Activated naive CD4-positive, alpha-beta T cell treated with anti-CD3 and anti-CD28 coated beads, Interleukin-2, amount 50 U/mL, for 72 hours (primary cell): ENCODE results near the gene DMWD. TPM values are rescaled to one million over a fixed set of nuclear protein-coding genes. Genes with fewer than 3 reads are reported as not detected.
A peak's percentile ranks its signal among the peaks of the same experiment; 100 is the strongest.
"Not testable (repeated sequence)": the region's sequence is repeated elsewhere in the genome, so short reads cannot be mapped to it uniquely, and the experiment has no call there.

ENCODE experiments used
- ATAC-seq, 2 donors: fragments of 150-1000 bp; cut with Tn5 transposase; 2 replicates each; pipeline ENCODE4 v1.10.0; 2021; ENCODE audit warnings: mild to moderate bottlenecking in 2 of 2, moderate library complexity in 2 of 2
- DNase-seq, 2 donors: peaks; one replicate each; pipeline ENCODE4 v3.0.0; 2021 to 2022; ENCODE audit warnings: low spot score in 2 of 2
- H3K27ac Mint-ChIP-seq, 2 donors: one replicate each; pipeline ENCODE4 v1.8.0; 2022; ENCODE audit warnings: mild to moderate bottlenecking in 2 of 2, mixed read lengths in 2 of 2
- H3K36me3 Mint-ChIP-seq, 2 donors: one replicate each; pipeline ENCODE4 v1.8.0; 2022; ENCODE audit warnings: mixed read lengths in 2 of 2
- H3K9me3 Mint-ChIP-seq, 2 donors: one replicate each; pipeline ENCODE4 v1.8.0; 2022; ENCODE audit warnings: mixed read lengths in 2 of 2
- total RNA-seq, 2 donors: library from RNA; stranded (reverse); gene quantifications; one replicate each; pipeline ENCODE4 v1.2.3, GENCODE V29; 2022

DMWD gene
- total RNA-seq, 2 donors from 2014 or later: 20.4 to 20.5 TPM

GRCh38 chr19:45800070-45800553 is 7.5 kb upstream of the DMWD start:
- Mint-ChIP-seq H3K36me3 (no peaks in the 10 kb centered on the region), H3K27ac (no peak overlapping the region)

GRCh38 chr19:45799541-45799940 is 6.9 kb upstream of the DMWD start:
- H3K36me3 Mint-ChIP-seq, H3K27ac Mint-ChIP-seq, H3K9me3 Mint-ChIP-seq, DNase-seq, ATAC-seq: not testable (repeated sequence)

More at GRCh38 chr19:45800070-45800553, 7.5 kb upstream of the DMWD start:
- ATAC-seq (no peak), DNase-seq (no peak)
- H3K9me3 Mint-ChIP-seq: no peaks in the 10 kb centered on the region

GRCh38 chr19:45798995-45799517 is 6.4 kb upstream of the DMWD start:
- DNase-seq (peak in 1 of 2 donors; percentile 56), ATAC-seq (peak; percentile 76 to 77)
- Mint-ChIP-seq H3K36me3 (no peaks in the 10 kb centered on the region), H3K9me3 (no peaks in the 10 kb centered on the region), H3K27ac (no peak overlapping the region)

DNA sequence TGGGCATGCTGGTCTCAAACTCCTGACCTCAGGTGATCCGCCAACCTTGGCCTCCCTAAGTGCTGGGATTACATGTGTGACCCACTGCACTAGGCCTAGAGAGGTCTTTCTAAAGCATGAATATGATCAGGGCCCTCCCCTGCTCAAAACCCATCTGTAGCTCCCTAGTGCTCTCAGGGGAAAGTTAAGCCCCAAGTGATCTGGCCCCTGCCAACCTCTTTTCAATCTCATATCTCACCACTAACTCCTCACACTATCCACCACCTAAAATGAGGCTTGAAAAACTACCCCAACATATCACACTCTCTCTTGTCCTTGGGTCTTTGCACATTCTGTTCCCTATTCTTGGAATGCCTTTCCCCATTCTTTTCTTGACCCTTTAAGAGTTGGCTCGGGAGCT is 2.0 kb upstream of the DMWD start:
- peak overlapping the region in 1 of 2 donors; percentile 84 for H3K27ac Mint-ChIP-seq
- no peak for DNase-seq

GRCh38 chr19:45793876-45794275 is 1.2 kb upstream of the DMWD start:
- no peaks in the 10 kb centered on the region for H3K9me3 Mint-ChIP-seq
- no peak for ATAC-seq
- no peak for DNase-seq
- peak overlapping the region in 1 of 2 donors; percentile 84 for H3K27ac Mint-ChIP-seq
- H3K36me3 Mint-ChIP-seq: peaks cover 8% of the 10 kb centered on the region in 2 donors

More for the DNA sequence above, 2.0 kb upstream of the DMWD start:
- Mint-ChIP-seq H3K36me3 (peaks cover under 1% of the 10 kb centered on the region in 2 donors), H3K9me3 (no peaks in the 10 kb centered on the region)
- no peak for ATAC-seq

DNA sequence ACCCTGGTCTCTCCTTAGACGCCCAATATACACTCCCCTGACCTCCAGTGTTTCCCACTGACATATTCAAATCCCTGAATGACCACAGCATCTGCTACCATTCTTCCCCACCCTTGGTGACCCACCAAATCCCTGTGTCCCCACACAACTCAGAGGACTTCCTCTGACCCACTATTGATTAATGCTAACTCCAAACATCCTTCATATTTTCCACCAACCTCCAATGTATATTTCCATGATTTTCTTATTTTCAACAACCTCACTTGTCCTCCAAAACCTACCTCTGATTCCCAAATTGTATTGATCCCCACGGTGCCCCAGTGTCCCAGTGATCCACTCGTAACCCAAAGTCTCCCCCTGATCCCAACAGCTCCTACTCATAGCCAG is 526 bp upstream of the DMWD start:
- Mint-ChIP-seq H3K36me3 (peaks cover 13 to 15% of the 10 kb centered on the region in 2 donors), H3K27ac (peak overlapping the region; percentile 84 to 95), H3K9me3 (no peaks in the 10 kb centered on the region)
- DNase-seq (no peak), ATAC-seq (no peak)

DNA sequence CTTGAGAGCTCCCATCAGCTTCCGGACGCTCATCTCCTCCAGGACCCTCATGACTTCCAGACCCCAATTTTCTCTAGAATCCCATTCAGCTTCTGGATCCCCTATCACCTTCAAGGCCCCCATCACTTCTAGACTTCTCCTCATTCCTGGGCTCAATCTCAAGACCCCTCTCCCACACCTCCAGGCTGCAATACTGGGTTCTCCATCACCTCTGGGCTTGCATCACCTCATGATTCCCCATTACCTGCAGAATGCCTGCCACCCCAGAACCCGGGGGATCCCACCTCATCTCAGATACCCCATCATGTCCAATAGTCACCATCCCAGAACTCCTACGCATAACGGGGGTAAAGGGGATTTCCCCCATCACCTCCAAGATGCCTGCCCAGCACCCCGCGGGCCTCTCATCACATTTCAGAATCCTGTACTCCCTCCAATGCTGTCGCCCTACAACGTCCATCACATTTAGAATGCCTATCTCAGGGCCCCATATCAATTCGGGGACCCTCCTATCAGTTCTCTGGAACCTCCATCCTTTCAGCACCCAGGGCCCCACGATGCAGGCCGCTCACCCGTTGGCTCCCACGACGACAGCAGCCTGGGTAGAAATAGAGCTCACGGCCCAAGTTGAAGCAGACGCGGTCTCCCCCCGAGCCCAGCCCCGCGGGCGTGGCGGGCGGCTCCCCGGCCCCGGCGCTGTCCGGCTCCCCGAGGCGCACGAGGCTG is 738 bp downstream of the DMWD start:
- Mint-ChIP-seq H3K9me3 (no peaks in the 10 kb centered on the region), H3K27ac (peak overlapping the region; percentile 58 to 61), H3K36me3 (peaks cover 19 to 21% of the 10 kb centered on the region in 2 donors)
- no peak for DNase-seq
- ATAC-seq: peak in 1 of 2 donors; percentile 9

GRCh38 chr19:45790942-45791341 is 1.7 kb downstream of the DMWD start:
- H3K36me3 Mint-ChIP-seq: peaks cover 19 to 21% of the 10 kb centered on the region in 2 donors
- peak in 1 of 2 donors; percentile 34 for ATAC-seq
- no peaks in the 10 kb centered on the region for H3K9me3 Mint-ChIP-seq
- no peak for DNase-seq
- H3K27ac Mint-ChIP-seq: peak overlapping the region in 1 of 2 donors; percentile 61

GRCh38 chr19:45789035-45789786 is 3.4 kb downstream of the DMWD start:
- H3K27ac Mint-ChIP-seq: no peak overlapping the region
- H3K9me3 Mint-ChIP-seq: no peaks in the 10 kb centered on the region
- DNase-seq (no peak), ATAC-seq (no peak)
- H3K36me3 Mint-ChIP-seq: peaks cover 19 to 21% of the 10 kb centered on the region in 2 donors

DNA sequence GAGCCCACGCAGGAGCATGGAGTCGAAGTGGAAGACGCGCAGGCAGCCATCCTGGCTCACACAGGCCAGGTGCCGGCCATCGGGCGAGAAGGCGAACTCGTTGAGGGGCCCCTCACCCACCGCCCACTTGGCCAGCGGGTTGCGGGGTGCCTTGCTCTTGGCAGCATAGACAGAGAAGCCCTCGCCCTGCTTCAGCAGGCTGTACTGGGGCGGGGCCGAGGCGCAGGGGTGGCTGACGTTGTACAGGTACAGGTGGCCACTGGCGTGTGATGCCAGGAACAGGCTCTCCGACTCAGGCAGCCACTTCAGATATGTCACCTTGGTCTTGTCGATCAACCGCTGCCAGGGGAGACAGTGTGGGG is 6.1 kb downstream of the DMWD start:
- Mint-ChIP-seq H3K36me3 (peaks cover 19 to 21% of the 10 kb centered on the region in 2 donors), H3K9me3 (no peaks in the 10 kb centered on the region), H3K27ac (no peak overlapping the region)
- no peak for DNase-seq
- no peak for ATAC-seq

- Mint-ChIP-seq H3K36me3 (peaks cover 19 to 21% of the 10 kb centered on the region in 2 donors), H3K27ac (no peak overlapping the region), H3K9me3 (no peaks in the 10 kb centered on the region)
- no peak for ATAC-seq
- no peak for DNase-seq
Measured at GRCh38 chr19:45785781-45786532, 6.7 kb downstream of the DMWD start.

DNA sequence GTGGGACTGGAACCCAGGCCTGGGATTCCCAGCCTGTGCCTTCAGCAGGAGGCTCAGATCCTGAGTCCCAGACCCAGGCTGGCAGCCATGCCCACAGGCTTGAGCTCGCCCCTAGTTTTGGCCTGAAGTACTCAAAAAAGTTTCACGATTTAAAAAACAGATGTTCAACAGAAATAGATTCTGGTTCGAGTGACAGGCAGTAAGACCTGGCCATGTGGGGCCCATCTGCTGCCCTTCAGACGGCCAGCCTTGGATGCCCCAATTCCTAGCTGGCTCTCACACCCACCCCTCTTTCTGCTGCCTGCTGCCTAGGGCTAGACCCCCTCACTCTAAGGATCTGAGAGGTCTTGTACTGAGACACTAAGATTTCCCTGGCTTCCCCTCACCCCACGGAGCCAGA is 7.5 kb downstream of the DMWD start:
- ATAC-seq (no peak), DNase-seq (no peak)
- Mint-ChIP-seq H3K36me3 (peaks cover 19 to 21% of the 10 kb centered on the region in 2 donors), H3K9me3 (no peaks in the 10 kb centered on the region), H3K27ac (no peak overlapping the region)

- peaks cover 13 to 18% of the 10 kb centered on the region in 2 donors for H3K36me3 Mint-ChIP-seq
- no peak overlapping the region for H3K27ac Mint-ChIP-seq
- no peaks in the 10 kb centered on the region for H3K9me3 Mint-ChIP-seq
- DNase-seq: no peak
- no peak for ATAC-seq
Measured at GRCh38 chr19:45784096-45784495, 8.5 kb downstream of the DMWD start.

GRCh38 chr19:45782820-45783785 is 9.5 kb downstream of the DMWD start:
- no peak for ATAC-seq
- no peaks in the 10 kb centered on the region for H3K9me3 Mint-ChIP-seq

GRCh38 chr19:45782162-45782691 is 10.4 kb downstream of the DMWD start, which contains the start of gene DMPK:
Gene DMPK (minus strand): TSS chr19:45782490. CDS start chr19:45782352, 138 bp downstream.
- H3K27ac Mint-ChIP-seq: no peak within 1 kb of the TSS
- DNase-seq: no peak
- no peaks in the 10 kb centered on the region for H3K9me3 Mint-ChIP-seq
- ATAC-seq: no peak
- peaks cover 1 to 6% of the 10 kb centered on the region in 2 donors for H3K36me3 Mint-ChIP-seq

More at GRCh38 chr19:45782820-45783785, 9.5 kb downstream of the DMWD start:
- peaks cover 3 to 13% of the 10 kb centered on the region in 2 donors for H3K36me3 Mint-ChIP-seq
- H3K27ac Mint-ChIP-seq: no peak overlapping the region
- no peak for DNase-seq
